CD1c-positive myeloid dendritic cell (primary cell): ENCODE data around the gene CLEC20A.

Experiments used
- DNase-seq: peaks from one replicate; pipeline ENCODE4 v3.0.0-alpha.2; 2016; ENCODE audit errors: extremely low spot score

CLEC20A gene

DNA sequence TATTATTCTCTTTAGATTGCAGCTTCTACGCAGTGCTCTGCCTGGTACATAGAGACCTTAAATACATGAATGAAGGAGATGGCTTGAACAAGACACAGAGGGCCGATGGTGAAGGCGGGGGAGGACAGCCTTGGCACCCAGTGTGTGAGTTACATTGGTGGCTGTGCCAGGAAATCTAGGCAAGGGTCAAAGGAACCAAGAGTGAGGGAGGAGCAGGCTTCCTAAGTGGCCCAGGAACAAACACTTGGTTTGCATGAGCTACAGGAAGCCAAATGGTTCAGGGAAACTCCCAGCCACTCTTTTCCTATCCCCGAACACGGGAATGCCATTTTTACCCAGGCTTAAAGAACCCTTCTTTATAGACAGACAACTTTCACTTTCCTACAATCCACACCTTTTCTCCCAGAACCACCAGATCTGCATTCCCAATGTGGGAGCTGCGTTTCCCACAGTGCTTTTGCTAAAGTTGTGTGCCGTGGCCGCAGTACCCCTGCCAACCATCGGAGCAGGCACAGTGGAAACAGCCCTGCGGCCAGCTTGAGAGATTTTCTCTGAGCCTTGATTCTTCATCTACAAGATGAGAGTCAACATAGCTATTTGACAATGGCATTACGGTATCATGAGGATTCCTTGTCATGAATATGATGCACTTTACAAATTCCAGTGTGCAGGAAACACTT lies 3.5 kb upstream of the CLEC20A start:
- no peak for DNase-seq

DNA sequence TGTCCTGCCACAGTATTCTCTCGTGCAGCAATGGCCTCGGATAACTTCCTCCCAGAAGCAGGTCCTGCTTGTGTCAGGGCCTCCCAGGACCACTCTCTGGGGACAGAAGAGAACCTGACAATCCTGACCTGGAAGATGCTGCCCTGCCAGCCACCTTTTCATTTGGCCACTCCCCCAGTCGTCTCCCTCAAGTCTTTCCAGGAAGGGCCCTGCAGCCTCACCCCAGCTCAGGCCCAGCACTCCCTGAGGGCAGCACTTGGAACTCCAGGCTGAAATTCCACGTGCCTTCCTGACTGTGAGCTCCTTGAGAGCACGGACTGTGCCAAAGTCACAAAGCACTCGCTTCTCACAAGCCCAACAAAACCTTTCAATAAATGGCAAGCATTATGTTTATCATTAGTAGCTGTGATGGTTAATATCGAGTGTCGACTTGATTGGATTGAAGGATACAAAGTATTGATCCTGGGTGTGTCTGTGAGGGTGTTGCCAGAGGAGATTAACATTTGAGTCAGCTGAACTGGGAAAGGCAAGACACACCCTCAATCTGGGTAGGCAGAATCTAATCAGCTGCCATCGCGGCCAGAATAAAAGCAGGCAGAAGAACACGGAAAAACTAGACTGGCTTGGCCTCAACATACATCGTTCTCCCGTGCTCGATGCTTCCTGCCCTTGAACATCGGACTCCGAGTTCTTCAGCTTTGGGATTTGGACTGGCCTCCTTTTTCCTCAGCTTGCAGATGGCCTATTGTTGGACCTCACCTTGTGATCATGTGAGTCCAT lies 2.3 kb upstream of the CLEC20A start:
- no peak for DNase-seq

DNA sequence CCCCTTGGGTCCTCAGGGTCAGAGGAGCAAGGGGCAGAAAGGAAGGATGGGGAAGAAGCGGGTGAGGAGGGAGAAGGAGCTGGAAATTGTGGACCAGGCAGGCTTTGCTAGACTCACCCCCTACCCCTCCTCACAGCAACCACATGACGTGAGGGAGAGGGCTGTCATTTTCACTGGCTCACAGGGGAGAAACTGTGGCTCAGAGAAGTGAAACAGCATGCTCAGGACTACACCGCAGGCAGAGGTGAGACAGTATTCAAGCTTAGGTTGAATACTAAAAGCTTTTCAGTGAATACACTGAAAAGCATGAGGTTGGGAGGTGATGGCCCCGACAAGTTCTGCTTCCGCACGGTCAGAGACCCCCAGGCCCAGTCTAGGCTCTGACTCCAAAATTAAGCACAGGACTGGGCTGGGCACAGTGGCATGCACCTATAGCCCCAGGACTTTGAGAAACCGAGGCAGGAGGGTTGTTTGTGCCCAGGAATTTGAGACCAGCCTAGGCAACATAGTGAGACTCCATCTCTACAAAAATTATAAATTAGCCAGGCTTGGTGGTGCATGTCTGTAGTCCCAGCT lies 1.2 kb upstream of the CLEC20A start:
- no peak for DNase-seq

DNA sequence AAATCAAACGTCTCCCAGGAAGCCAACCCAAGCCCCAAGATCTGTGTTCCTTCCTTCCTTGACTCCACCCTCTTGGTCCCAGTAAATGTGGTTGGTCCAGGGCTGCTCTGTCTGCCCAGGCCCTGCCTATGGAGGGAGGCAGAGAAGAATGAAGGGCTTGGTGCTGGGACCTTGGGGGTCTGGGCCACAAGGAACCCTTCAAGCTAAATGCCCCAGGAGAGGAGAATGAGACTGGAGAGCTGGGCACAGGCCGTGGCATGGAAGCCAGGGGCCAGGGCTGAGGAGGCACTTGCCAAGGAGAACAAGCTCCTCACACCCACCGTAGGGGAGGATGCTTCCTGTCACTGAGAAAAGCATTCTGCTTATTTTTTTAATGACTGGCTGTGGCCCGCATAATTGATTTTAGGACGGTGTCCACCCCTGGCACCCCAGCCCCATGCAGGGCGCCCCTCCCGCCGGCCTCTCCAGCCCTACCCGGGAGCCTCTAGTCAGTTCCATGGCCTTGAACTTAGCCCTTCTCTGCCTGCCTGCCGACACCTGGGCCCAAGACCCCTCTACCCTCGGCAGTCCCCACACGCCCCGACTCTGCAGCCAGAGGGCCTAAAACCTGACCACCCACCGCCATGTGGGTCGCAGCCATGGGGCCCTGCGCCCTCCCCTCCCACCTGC lies 889 bp downstream of the CLEC20A start:
- no peak for DNase-seq

DNA sequence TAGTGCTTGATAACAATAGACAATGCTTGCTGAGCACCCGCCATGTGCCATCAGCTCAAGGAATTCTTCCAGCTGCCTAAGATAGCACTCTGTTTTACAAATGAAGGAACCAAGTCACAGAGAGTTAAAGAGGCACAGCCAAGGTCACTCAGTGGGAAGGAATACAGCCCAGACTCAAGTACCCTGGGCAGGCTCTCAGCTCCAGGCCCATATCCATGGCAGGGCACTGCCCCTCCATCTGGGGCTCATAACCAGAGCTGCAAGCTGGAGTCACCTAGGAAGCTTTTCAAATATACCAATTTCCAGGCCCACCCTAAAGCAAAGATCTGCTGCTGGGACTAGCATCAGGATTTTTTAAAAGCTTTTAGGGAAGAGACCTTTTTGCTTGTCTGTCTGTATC lies 1.6 kb downstream of the CLEC20A start:
- DNase-seq: no peak

DNA sequence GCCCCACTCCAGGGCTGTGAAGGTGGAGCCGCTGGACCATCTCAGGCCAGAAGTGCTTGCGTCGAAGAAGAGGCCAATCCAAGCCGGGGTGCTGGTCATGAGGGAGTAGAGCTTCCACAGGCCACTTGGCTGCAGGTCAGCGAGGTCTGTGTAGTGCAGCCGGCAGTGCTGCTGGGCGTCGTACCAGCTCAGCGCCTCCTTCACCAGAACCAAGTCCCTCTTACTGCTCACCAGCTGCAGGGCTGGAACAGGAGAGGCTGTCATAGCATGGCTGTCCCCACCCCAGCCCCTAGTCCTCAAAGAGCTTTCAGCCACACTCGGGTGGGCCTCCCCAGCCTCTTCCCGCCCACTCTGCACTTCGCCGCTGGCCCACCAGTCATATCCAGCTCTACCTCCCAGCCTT lies 2.2 kb downstream of the CLEC20A start:
- no peak for DNase-seq

DNA sequence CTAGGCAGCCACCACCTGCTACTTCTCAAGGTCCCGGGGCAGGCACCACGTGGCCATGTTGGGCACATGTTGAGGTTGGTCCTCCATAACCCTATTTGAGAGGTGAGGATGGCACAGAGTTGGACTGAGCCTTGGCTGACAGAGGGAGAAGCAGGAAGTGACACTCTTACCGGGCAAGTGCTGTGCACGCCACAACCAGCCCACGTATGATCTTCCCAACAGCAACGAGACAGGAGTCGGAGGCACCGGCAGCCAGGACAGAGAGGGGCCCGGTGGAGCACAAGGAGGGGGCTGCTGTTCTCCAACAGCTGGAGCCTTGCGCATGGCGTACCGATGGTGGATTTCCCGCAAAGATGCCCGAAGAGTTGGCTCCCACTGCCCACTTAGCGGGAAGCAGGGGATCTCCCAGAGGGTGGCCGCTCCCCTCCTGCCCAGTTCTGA lies 3.4 kb downstream of the CLEC20A start:
- no peak for DNase-seq

DNA sequence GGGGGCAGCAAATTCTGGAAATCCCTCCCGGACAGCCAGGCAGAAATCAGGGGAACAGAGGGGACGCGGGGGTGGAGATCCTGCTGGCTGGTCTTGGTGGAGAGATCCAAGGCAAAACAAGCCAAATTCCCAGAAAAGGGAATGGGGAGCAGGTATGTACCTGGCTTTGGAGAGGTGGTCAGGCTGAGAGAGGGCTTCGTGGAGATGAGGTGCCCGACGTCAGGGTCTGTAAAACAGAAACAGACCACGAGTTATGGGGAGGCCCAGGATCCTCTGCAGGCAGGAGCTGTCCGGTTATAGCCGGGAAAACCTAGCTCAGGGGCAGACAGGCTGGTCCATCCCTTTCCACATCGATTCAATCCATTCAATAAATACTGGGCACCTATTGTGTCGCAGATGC lies 4.4 kb downstream of the CLEC20A start:
- DNase-seq: no peak

DNA sequence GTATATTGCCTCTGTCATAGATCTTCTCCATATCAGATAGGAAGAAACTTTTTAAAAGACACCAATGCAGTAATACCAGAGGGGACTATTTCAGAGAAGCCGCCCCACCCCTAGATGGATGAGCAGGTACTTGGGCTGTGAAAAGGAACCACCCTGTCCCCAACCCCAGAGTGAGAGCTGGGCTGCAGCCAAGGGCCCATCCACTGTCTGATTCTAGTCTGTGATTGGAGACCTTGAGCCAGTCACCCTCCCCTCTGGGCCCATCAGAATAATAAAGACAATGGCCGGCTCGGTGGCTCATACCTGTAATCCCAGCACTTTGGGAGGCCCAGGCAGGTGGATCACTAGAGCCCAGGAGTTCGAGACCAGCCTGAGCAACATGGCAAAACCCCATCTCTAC lies 5.0 kb downstream of the CLEC20A start:
- DNase-seq: no peak

DNA sequence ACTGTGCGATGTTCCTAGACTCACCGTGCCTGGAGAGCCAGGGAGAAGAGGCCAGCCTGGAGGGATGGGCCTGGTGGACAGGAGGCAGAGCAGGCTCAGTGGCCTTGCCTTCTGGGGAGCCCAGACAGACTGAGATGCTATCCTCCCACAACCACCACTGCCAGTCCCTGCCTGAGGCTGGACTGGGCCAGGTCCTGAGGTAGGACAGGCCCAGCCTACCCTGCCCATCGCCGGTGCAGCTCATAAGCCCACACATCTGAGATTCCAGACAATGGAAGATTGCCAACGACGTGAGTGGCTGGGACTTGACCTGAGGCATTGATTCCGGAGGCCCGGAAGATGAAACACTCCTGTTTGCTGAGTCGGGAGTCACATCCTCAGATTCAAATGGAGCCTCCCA lies 5.8 kb downstream of the CLEC20A start:
- DNase-seq: no peak

DNA sequence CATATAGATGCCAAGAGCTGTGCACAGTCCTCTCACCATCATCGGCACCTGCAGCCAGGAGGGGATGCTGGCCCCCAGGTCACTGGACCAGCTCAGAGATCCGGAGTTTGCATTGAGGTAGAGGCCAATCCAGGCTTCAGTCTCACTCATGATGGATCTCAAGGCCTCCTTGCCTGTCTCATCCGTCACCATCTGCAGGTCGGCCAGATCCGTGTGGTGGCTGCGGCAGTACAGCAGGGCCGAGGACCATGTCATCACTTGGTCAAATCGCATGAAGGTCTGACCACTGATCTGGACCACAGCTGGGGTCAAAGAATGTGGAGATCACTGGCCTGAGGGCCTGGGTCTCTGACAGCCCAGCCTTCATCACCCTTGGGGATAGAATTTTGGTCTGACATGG lies 6.6 kb downstream of the CLEC20A start:
- no peak for DNase-seq

DNA sequence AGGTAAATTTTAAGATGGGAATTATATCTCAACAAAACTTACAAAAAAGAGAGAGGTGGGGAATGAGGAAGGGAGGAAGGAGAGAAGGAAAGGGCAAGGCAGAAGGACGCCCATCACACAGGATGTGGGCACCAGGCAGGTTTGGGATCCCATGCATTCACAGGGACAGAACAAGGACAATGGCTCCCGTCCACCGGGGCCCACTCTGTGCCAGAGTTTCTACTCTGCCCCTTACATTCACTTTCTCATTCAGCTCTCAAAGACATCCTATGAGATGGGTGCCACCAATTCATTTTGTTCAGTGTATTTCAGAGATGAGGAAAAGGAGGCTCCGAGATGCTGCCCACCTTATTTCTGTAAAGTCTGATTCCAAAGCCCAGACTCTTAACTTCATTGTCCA lies 7.4 kb downstream of the CLEC20A start:
- DNase-seq: no peak

DNA sequence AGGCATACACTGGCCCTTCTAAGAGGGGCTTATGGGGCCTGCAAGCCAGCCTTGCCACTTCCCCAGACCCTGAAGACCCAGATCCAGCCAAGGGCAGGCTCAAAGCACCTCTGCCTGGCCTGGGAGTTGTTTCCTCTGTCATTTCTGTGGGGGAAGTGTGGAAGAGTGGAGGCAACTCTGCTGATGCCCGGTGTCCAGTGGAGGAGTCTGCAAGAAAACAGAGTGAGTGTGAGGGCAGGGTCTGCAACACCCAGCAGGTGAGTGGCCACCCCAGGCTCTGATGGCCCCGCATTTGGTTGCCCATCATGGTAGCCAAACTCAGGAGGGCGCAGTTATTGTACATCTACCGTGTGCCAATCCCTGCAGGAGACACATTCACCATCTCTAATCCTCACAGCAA lies 8.4 kb downstream of the CLEC20A start:
- no peak for DNase-seq

DNA sequence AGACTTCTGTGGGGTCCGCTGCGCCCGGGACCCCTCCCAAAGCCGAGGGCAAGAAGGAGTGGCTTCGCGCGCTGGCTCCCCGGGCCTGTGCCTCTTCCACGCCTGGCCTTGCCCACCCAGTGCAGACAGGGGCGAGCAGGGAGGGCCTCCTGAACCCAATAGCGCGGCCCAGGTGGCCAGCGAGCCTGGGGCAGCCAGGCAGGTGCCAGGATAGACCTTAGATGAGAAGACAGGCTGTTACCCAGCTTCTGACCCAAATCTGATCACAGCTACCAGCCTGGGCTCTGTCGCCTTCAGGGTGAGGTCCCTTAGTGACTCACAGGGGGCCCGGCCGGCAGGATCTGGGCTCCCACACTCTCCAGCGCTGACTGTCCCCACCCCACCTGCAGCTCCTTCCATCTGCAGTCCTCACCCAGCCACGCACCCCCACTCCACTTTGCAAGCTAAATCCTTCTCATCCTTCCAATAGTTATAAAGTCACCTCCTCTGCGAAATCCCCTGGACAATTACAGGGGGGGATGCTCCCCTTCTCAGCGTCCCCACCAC lies 9.6 kb downstream of the CLEC20A start:
- no peak for DNase-seq

DNA sequence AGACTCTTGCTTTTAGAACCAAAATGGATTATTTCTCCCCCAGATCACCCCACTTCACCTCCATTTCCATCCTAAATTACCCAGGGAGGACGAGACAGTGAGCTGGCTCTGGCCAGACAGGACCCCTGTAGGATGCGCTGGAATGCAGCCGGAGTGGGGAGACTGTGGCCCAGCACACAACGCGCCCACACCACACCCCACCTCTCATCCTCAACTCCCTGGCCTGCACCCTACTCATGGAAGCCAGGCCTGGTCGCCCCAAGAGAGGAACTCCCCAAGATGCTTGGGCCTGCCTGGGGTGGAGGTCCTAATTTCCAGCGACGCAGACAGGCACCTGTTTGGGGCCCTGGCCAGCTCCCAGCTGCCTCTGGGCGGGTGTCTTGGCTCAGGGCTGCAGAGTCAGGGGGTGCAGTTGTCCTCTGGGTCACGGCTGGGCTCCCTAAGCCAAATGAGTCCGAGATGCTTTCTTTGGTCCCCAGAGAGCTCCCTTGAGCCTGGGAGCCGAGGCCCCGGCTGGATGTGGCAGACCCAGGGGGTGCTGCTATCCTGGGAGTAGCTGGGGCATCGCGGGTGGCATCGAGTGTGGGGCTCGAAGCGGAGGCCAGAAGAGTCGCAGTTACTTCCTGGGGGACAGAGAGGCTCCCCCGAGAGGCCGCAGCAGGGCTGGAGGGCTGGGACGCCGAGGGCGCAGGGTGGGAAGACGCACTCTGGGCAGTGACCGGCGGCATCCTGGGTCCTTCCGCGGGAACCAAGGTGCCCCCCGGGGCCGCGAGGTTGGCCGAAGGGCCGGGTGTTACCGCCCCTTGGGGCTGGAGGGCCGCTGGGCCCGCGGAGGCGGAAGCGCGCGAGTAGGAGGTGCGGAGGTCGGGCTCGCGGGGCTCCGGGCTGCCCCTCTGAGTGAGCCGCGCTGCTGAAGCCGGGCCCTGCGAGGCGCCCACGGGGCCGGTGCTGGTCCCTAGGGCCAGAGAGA lies 10.4 kb downstream of the CLEC20A start:
- DNase-seq: no peak

DNA sequence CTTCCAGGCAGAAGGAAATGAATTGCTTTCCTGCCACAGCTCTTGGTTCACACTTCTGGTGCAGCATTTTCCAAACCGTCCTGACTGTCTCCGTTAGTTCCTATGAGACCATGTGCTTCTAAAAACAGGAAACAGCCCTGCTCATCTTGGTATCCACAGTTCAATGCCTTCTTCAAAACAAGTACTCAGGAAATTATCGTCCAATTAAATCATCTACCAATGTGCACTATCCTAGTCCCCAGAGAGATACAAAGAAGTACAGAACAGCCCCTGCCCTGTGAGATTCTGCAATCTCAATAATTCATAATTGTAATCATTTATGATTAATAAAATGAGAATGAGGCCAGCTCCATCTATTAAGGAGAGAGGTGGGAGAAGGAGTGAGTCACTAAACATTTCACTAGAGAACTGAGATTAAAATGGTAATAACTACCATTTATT lies 11.2 kb downstream of the CLEC20A start:
- no peak for DNase-seq

DNA sequence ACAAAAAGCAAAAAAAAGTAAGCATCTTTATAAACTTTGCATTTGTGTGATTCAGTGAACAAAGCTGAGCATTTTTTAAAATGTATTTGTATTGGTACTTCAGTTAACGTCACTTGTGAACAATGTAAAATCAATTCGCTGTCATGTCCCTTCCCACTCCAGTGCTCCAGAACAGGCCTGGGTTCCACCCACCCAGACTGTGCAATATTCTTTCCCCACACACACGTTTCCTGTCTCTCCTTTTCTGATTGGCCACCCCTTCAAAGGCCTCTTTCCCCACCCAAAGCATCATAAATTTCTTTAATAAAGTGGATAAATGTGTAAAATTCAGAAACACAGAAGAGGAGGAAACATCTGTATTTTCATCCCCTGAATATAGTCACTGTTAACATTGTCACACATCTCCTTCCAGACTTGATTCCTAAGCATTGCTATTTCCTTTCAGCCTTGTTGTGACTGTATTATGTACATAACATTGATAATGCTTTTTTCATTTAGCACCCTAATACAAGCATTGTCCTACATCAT lies 12.0 kb downstream of the CLEC20A start:
- DNase-seq: no peak

DNA sequence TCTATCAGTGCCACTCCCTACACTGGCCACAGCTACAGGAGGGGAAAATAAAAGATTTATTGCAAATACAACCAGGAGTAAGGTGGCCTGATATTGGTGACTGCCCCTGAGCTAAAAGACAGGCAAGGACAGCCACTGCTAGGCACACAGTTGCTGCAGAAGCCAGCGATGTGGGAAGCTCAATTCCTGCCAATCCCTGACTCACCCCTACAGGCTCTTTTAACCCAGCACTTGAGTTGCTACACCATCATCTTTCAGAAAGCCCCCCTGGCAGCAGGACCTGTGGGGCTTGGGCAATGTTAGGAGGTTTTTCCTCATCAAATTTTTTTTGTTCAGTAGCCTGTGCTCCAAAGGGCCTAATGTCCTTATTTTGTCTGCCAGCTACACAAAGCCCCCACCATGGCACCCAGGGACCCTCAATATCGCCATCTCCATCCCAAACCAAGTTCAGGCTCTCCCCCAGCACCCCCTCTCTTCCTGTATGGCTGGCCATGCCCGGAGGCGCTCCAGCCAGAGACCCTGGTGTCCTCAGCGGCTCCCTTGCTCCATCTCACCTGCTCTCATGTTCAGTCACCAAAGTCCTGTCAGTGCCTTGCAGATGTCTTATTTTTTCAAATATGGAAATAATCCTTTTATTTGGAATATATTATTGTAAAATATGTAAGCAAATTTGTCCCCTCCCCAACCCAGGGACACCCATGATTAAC lies 13.4 kb downstream of the CLEC20A start:
- no peak for DNase-seq

DNA sequence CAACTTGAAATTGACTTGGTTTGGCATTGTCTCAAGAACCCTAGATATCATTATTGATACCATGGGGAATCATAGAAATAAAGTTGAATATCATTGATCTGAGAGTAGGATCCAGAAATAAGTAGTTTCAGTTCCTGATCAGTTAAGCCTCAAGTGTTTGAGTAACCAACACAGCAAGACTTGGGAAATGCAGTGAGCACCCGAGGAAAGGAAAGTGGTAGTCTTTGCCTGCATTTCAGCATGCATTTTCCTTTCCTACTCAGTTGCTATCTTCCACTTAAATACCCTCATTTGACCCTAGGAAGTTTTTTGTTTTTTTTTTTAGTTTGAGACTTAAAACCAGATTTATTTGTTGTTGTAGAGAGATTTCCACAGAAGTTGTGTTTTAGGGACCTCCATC lies 18.9 kb downstream of the CLEC20A start:
- DNase-seq: no peak

DNA sequence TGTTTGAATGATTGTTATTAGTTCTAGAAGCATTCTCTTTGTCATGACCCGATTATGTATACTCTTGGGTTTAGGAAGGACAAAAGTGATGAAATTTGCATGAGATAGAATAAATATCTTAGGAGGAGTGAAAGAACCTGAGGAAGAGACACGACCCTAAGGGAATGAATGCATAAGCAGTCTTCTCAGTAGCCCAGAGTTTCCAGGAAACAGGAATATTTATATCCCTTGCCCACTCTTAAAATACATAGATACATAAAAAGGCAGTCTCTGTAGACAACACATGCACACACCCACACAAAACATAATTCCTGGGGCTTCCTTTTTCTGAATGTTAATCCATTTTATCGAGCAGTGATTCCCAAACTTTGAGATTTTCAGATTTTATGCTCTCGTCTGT lies 19.4 kb downstream of the CLEC20A start:
- DNase-seq: no peak
